ENCODE data around the gene SPATA20. TPM values are rescaled to one million over a fixed set of nuclear protein-coding genes. Genes with fewer than 3 reads are reported as not detected.

The SPATA20 gene
- total RNA-seq, 1 donor from 2014 or later = 58.1 TPM

DNA sequence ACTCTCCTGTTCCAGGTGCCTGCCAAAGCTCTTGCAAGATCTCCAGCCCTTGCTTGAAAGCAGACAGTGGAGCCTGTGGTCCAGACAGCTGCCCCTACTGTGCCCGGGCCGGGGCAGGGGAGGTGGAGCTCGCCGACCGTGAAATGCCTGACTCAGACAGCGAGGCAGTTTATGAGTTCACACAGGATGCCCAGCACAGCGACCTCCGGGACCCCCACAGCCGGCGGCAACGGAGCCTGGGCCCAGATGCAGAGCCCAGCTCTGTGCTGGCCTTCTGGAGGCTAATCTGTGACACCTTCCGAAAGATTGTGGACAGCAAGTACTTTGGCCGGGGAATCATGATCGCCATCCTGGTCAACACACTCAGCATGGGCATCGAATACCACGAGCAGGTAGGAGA, 31.2 kb downstream of the SPATA20 start:
- Mint-ChIP-seq H3K4me3 (ENCODE audit: unreplicated experiment) (no peak overlapping the region), H3K27ac (ENCODE audit: unreplicated experiment) (no peak overlapping the region), H3K27me3 (ENCODE audit: unreplicated experiment) (peaks cover 29% of the 10 kb centered on the region), H3K4me1 (ENCODE audit: unreplicated experiment) (peaks cover 2% of the 10 kb centered on the region), H3K9me3 (ENCODE audit: unreplicated experiment) (no peaks in the 10 kb centered on the region), H3K36me3 (ENCODE audit: unreplicated experiment) (no peaks in the 10 kb centered on the region)
- no peak for DNase-seq (ENCODE audit: extremely low spot score, unreplicated experiment)
- TF ChIP-seq, protein P1, sequence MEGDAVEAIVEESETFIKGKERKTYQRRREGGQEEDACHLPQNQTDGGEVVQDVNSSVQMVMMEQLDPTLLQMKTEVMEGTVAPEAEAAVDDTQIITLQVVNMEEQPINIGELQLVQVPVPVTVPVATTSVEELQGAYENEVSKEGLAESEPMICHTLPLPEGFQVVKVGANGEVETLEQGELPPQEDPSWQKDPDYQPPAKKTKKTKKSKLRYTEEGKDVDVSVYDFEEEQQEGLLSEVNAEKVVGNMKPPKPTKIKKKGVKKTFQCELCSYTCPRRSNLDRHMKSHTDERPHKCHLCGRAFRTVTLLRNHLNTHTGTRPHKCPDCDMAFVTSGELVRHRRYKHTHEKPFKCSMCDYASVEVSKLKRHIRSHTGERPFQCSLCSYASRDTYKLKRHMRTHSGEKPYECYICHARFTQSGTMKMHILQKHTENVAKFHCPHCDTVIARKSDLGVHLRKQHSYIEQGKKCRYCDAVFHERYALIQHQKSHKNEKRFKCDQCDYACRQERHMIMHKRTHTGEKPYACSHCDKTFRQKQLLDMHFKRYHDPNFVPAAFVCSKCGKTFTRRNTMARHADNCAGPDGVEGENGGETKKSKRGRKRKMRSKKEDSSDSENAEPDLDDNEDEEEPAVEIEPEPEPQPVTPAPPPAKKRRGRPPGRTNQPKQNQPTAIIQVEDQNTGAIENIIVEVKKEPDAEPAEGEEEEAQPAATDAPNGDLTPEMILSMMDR (IDR thresholded peaks at IDR 0.05) = no peak

DNA sequence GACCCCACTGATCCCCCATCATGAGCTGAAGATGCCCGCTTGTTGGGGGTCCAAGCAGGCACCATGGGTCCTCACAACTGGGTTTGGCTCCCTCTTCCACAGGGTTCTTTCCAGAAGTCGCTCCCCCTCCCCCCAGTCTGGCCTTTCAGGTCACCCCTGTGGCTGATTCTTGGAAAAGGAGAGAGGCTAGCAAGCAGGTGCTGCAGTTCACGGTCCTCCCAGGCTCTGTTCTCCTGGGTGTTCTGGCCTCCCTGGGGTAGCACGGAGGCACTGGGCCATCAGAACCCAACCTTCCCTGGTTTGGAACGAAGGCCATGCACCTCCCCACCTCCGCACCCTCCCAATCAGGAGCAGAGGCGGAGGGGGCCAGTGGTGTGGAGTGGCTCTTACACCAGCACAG, 32.4 kb downstream of the SPATA20 start:
- Mint-ChIP-seq H3K36me3 (ENCODE audit: unreplicated experiment) (no peaks in the 10 kb centered on the region), H3K27me3 (ENCODE audit: unreplicated experiment) (peaks cover 37% of the 10 kb centered on the region), H3K27ac (ENCODE audit: unreplicated experiment) (no peak overlapping the region), H3K4me3 (ENCODE audit: unreplicated experiment) (no peak overlapping the region), H3K9me3 (ENCODE audit: unreplicated experiment) (no peaks in the 10 kb centered on the region), H3K4me1 (ENCODE audit: unreplicated experiment) (peaks cover 2% of the 10 kb centered on the region)
- TF ChIP-seq, protein P1 (IDR thresholded peaks at IDR 0.05) = no peak
- DNase-seq (ENCODE audit: extremely low spot score, unreplicated experiment) = no peak

DNA sequence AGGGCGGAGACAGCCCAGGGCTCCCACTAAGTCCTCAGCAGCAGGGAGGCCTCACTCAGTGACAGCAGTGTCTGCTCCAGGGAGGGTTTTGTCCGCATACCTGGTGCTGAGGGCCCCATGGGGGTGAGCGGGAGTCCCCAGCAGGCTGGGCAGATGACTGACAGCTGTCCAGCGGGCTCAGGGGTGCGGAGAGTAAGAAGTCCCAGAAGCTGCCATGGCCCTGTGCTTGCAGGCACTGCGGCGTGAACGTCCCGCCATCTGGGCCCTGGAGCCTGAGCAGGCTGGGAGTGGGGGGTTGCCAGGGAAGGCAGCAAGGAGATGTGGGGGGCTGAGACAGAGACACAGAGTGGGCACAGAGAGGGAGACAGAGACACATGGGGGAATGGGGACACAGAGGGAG, 33.7 kb downstream of the SPATA20 start:
- Mint-ChIP-seq H3K27me3 (ENCODE audit: unreplicated experiment) (peaks cover 33% of the 10 kb centered on the region), H3K9me3 (ENCODE audit: unreplicated experiment) (no peaks in the 10 kb centered on the region), H3K27ac (ENCODE audit: unreplicated experiment) (no peak overlapping the region), H3K4me3 (ENCODE audit: unreplicated experiment) (no peak overlapping the region), H3K36me3 (ENCODE audit: unreplicated experiment) (no peaks in the 10 kb centered on the region), H3K4me1 (ENCODE audit: unreplicated experiment) (peaks cover 2% of the 10 kb centered on the region)
- no peak for DNase-seq (ENCODE audit: extremely low spot score, unreplicated experiment)
- TF ChIP-seq, protein P1 (IDR thresholded peaks at IDR 0.05) = no peak

DNA sequence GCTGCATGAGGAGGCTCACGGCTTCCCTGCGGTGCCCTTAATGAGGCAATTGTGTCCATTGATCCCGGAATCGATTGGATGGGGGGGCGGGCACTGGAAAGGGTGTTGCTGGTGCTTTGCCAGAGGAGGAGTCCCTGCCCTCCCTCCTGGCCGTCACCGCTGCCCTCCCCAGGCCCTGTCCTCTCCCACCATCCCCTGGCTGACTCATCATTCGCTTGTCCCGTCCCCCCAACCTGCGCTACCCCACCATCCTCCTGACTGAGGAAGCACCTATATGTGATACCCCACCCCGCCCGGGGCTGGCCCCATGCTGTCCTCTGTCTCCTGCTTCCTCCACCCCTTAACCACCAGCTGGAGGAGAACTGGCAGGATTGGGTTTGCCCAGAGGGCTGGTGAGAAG, 34.3 kb downstream of the SPATA20 start:
- Mint-ChIP-seq H3K27ac (ENCODE audit: unreplicated experiment) (no peak overlapping the region), H3K4me1 (ENCODE audit: unreplicated experiment) (peaks cover 2% of the 10 kb centered on the region), H3K9me3 (ENCODE audit: unreplicated experiment) (no peaks in the 10 kb centered on the region), H3K4me3 (ENCODE audit: unreplicated experiment) (no peak overlapping the region), H3K36me3 (ENCODE audit: unreplicated experiment) (no peaks in the 10 kb centered on the region), H3K27me3 (ENCODE audit: unreplicated experiment) (peaks cover 37% of the 10 kb centered on the region)
- no peak for DNase-seq (ENCODE audit: extremely low spot score, unreplicated experiment)
- TF ChIP-seq, protein P1 (IDR thresholded peaks at IDR 0.05) = no peak

DNA sequence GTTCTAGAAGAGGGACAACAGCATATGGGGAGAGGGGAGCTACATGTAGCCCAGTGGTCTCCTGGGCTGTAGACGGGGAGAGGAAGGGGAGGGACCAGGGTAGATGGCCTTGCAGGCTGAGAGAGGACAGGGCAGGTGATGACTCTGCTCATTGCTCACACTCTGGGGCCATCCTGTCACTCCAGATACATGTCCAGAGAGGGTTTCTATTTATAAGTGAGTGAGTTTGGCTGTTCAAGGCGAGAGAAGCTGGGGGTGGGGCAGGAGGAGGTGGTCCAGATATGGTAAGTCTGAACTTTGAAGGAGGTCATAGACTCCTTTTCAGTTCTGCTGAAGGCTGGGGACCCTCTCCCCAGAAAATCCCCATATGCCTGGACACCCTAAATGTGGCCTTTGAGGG, 35.8 kb downstream of the SPATA20 start:
- H3K4me3 Mint-ChIP-seq (ENCODE audit: unreplicated experiment) = no peak overlapping the region

More for the DNA sequence above, 35.8 kb downstream of the SPATA20 start:
- Mint-ChIP-seq H3K36me3 (ENCODE audit: unreplicated experiment) (no peaks in the 10 kb centered on the region), H3K27ac (ENCODE audit: unreplicated experiment) (no peak overlapping the region), H3K9me3 (ENCODE audit: unreplicated experiment) (no peaks in the 10 kb centered on the region), H3K4me1 (ENCODE audit: unreplicated experiment) (peaks cover 2% of the 10 kb centered on the region), H3K27me3 (ENCODE audit: unreplicated experiment) (peaks cover 38% of the 10 kb centered on the region)
- TF ChIP-seq, protein P1 (IDR thresholded peaks at IDR 0.05) = no peak
- no peak for DNase-seq (ENCODE audit: extremely low spot score, unreplicated experiment)
